Loucy (cell line): ENCODE measurements around the gene CORO1C.

ENCODE experiments used
- H2AFZ ChIP-seq: fragments of 200-600 bp; sonication (generic); 2 replicates; pipeline ENCODE4 v1.6.0; 2016; ENCODE audit warnings: antibody characterized with exemption, mild to moderate bottlenecking, low read length, moderate library complexity
- H3F3A ChIP-seq: fragments of 200-600 bp; 2 replicates; pipeline ENCODE4 v1.6.0; 2016; ENCODE audit warnings: antibody characterized with exemption, low read depth, mild to moderate bottlenecking
- H3K27me3 ChIP-seq: fragments of 200-600 bp; sonication (generic); 2 replicates; pipeline ENCODE4 v1.6.1; 2014; ENCODE audit warnings: low read length, mild to moderate bottlenecking; ENCODE audit not compliant: insufficient read depth, poor library complexity, severe bottlenecking
- H3K36me3 ChIP-seq: fragments of 200-600 bp; sonication (generic); 2 replicates; pipeline ENCODE4 v1.6.1; 2016; ENCODE audit warnings: low read length; ENCODE audit not compliant: insufficient read depth
- H3K4me1 ChIP-seq: fragments of 200-600 bp; sonication (generic); 2 replicates; pipeline ENCODE4 v1.5.1; 2014; ENCODE audit warnings: low read length, mild to moderate bottlenecking; ENCODE audit not compliant: insufficient read depth, poor library complexity, severe bottlenecking
- H3K4me2 ChIP-seq: fragments of 200-600 bp; sonication (generic); 2 replicates; pipeline ENCODE4 v1.6.0; 2014; ENCODE audit warnings: antibody characterized with exemption, low read length, low read depth, mild to moderate bottlenecking; ENCODE audit not compliant: poor library complexity, severe bottlenecking
- H3K4me3 ChIP-seq: fragments of 200-600 bp; sonication (generic); 2 replicates; pipeline ENCODE4 v1.5.1; 2014; ENCODE audit warnings: low read length, mild to moderate bottlenecking, mixed read lengths; ENCODE audit not compliant: poor library complexity, severe bottlenecking
- H3K79me2 ChIP-seq: fragments of 200-600 bp; sonication (generic); 2 replicates; pipeline ENCODE4 v1.6.1; 2014; ENCODE audit warnings: low read length; ENCODE audit not compliant: insufficient read depth
- H3K9ac ChIP-seq: fragments of 200-600 bp; sonication (generic); 2 replicates; pipeline ENCODE4 v1.6.0; 2014; ENCODE audit warnings: mild to moderate bottlenecking, low read depth, low read length, moderate library complexity; ENCODE audit not compliant: poor library complexity, severe bottlenecking
- H3K9me2 ChIP-seq: fragments of 200-600 bp; sonication (generic); replicated peaks from 2 replicates; pipeline ENCODE4 v1.6.1; 2016; ENCODE audit warnings: low read depth, low read length, mixed read lengths
- H3K9me3 ChIP-seq: fragments of 200-600 bp; sonication (generic); 2 replicates; pipeline ENCODE4 v1.6.1; 2014; ENCODE audit warnings: mild to moderate bottlenecking, antibody characterized with exemption, low read length, low read depth; ENCODE audit not compliant: insufficient read depth
- H4K20me1 ChIP-seq: fragments of 200-600 bp; sonication (generic); 2 replicates; pipeline ENCODE4 v1.6.0; 2014; ENCODE audit warnings: antibody characterized with exemption, low read length, mild to moderate bottlenecking; ENCODE audit not compliant: insufficient read depth, poor library complexity, severe bottlenecking
- CTCF ChIP-seq: fragments of 200-600 bp; sonication (generic); conservative IDR thresholded peaks from 2 replicates; pipeline ENCODE4 v1.5.1; 2014; ENCODE audit warnings: mild to moderate bottlenecking, antibody characterized with exemption, low read length
- EZH2phosphoT487 ChIP-seq: fragments of 200-600 bp; IDR thresholded peaks from 2 replicates; pipeline ENCODE4 v1.6.1; 2018; ENCODE audit warnings: antibody characterized with exemption, mild to moderate bottlenecking, moderate library complexity, borderline replicate concordance

The CORO1C gene

GRCh38 chr12:108597559-108598471 lies 133.5 kb downstream of the CORO1C start, which contains the start of gene TMEM119:
Gene TMEM119, minus strand, starts transcription at chr12:108598084. Its CDS starts 5,701 bp downstream, at chr12:108592383.
- TF ChIP-seq CTCF (no peak), EZH2phosphoT487 (no peak)
- H3K79me2 ChIP-seq: no peaks in the 10 kb centered on the region
- H3K36me3 ChIP-seq: no peaks in the 10 kb centered on the region
- H3K9me2 ChIP-seq: no peaks in the 10 kb centered on the region
- H3K9ac ChIP-seq: no peak within 1 kb of the TSS
- H3K4me3 ChIP-seq: no peak within 1 kb of the TSS
- no peaks in the 10 kb centered on the region for H3K27me3 ChIP-seq
- no peaks in the 10 kb centered on the region for H4K20me1 ChIP-seq
- no peak within 1 kb of the TSS for H3K4me2 ChIP-seq
- no peaks in the 10 kb centered on the region for H3F3A ChIP-seq
- no peak within 1 kb of the TSS for H2AFZ ChIP-seq
- H3K4me1 ChIP-seq: no peaks in the 10 kb centered on the region
- no peaks in the 10 kb centered on the region for H3K9me3 ChIP-seq

- Histone ChIP-seq H3F3A (no peaks in the 10 kb centered on the region), H3K9me2 (no peaks in the 10 kb centered on the region), H3K4me2 (no peak overlapping the region), H3K4me3 (no peak overlapping the region), H3K79me2 (no peaks in the 10 kb centered on the region), H3K9me3 (no peaks in the 10 kb centered on the region), H3K36me3 (no peaks in the 10 kb centered on the region), H4K20me1 (no peaks in the 10 kb centered on the region), H3K9ac (no peak overlapping the region), H2AFZ (no peak overlapping the region), H3K27me3 (no peaks in the 10 kb centered on the region), H3K4me1 (no peaks in the 10 kb centered on the region)
- TF ChIP-seq EZH2phosphoT487 (no peak), CTCF (no peak)
Observed at GRCh38 chr12:108596854-108597558, 134.3 kb downstream of the CORO1C start.

GRCh38 chr12:108595711-108596647 lies 135.3 kb downstream of the CORO1C start:
- H3K9me3 ChIP-seq: no peaks in the 10 kb centered on the region
- no peak overlapping the region for H2AFZ ChIP-seq
- H3K4me1 ChIP-seq: no peaks in the 10 kb centered on the region
- H3K9ac ChIP-seq: no peak overlapping the region
- H3K36me3 ChIP-seq: no peaks in the 10 kb centered on the region
- no peaks in the 10 kb centered on the region for H3K27me3 ChIP-seq
- no peaks in the 10 kb centered on the region for H3K9me2 ChIP-seq
- TF ChIP-seq CTCF (no peak), EZH2phosphoT487 (no peak)
- H3K4me2 ChIP-seq: no peak overlapping the region
- H3K79me2 ChIP-seq: no peaks in the 10 kb centered on the region
- no peaks in the 10 kb centered on the region for H3F3A ChIP-seq
- H3K4me3 ChIP-seq: no peak overlapping the region
- no peaks in the 10 kb centered on the region for H4K20me1 ChIP-seq
